GM12892 (cell line): Measurements from ENCODE around the gene INPP5A.
"Not testable (repeated sequence)": the region's sequence is repeated elsewhere in the genome, so short reads cannot be mapped to it uniquely, and the experiment has no call there.

Experiments used
- POLR2A ChIP-seq: IDR thresholded peaks from 2 replicates; pipeline ENCODE4 v1.6.1; 2011; ENCODE audit warnings: low read depth, low read length, control low read depth
- POLR2AphosphoS5 ChIP-seq: IDR thresholded peaks from 2 replicates; pipeline ENCODE4 v1.6.1; 2011; ENCODE audit warnings: low read depth, low read length, control low read depth
- TAF1 ChIP-seq: IDR thresholded peaks from 2 replicates; pipeline ENCODE4 v1.6.1; 2011; ENCODE audit warnings: low read depth, mild to moderate bottlenecking, control low read depth, low read length, borderline replicate concordance

DNA sequence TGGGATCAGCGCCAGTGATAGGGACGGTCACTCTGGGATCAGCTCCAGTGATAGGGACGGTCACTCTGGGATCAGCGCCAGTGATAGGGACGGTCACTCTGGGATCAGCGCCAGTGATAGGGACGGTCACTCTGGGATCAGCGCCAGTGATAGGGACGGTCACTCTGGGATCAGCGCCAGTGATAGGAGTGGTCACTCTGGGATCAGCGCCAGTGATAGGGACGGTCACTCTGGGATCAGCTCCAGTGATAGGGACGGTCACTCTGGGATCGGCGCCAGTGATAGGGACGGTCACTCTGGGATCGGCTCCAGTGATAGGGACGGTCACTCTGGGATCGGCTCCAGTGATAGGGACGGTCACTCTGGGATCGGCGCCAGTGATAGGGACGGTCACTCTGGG lies 32.0 kb upstream of the INPP5A start:
- TF ChIP-seq TAF1, POLR2A, POLR2AphosphoS5: not testable (repeated sequence)
